GM13977 (cell line): Measurements from ENCODE around the gene XPNPEP3.
A peak's percentile ranks its signal among the peaks of the same experiment; 100 is the strongest.

ENCODE experiments used
- DNase-seq: peaks from one replicate; pipeline ENCODE4 v3.0.0; 2012; ENCODE audit warnings: low spot score
- in situ Hi-C: fragments of 300-500 bp; cut with MboI; formaldehyde crosslinking; loops from one replicate; pipeline ENCODE4 v1.12.0; 2022; ENCODE audit warnings: low sequenced_read_pairs, low pct_unique_long_range_greater_than_20kb, mixed read lengths, inconsistent platforms; ENCODE audit not compliant: unreplicated experiment
- TF ChIP-seq, protein P1 (sequence below): IDR thresholded peaks from 2 replicates; pipeline ENCODE4 v1.5.1; 2012; ENCODE audit warnings: mild to moderate bottlenecking, control low read depth; ENCODE audit not compliant: insufficient read depth; ENCODE audit errors: extremely low read depth, missing control alignments

Gene XPNPEP3

DNA sequence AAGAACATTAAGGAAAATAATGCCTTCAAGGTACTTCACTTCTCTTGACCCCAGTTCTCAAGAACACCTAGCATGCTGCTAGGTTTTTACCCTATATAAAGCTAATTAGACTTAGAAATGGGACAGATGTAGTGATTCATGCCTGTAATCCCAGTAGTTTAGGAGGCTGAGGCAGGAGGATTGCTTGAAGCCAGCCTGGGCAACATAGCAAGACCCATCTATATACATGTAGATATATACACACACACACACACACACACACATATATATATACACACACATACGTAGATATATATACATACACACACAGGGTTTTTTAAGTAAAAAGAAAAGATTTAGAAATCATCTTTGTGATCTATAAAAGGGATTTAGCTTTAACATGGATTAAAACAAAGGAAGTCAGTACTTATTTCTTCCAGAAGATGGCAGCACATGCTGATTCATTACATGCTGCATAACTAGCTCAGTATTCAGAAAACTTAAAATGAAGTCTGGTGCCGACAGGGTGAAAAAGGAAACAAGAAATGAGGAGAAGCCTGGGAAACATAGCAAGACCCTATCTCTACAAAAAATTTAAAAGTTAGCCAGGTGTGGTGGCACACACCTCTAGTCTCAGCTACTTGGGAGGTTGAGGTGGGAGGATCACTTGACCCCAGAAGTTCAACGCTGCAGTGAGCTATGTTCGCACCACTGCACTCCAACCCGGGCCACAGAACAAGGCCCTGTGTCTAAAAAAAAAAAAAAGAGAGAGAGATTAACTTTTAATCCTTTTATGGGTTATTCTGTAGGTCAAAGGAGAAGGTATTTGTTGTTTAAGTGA is 65.7 kb downstream of the XPNPEP3 start:
- DNase-seq = peak; percentile 49
- TF ChIP-seq, protein P1, sequence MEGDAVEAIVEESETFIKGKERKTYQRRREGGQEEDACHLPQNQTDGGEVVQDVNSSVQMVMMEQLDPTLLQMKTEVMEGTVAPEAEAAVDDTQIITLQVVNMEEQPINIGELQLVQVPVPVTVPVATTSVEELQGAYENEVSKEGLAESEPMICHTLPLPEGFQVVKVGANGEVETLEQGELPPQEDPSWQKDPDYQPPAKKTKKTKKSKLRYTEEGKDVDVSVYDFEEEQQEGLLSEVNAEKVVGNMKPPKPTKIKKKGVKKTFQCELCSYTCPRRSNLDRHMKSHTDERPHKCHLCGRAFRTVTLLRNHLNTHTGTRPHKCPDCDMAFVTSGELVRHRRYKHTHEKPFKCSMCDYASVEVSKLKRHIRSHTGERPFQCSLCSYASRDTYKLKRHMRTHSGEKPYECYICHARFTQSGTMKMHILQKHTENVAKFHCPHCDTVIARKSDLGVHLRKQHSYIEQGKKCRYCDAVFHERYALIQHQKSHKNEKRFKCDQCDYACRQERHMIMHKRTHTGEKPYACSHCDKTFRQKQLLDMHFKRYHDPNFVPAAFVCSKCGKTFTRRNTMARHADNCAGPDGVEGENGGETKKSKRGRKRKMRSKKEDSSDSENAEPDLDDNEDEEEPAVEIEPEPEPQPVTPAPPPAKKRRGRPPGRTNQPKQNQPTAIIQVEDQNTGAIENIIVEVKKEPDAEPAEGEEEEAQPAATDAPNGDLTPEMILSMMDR = peak; percentile 67
- in situ Hi-C loops = no loop called here

- in situ Hi-C loops = no loop called here
- no peak for DNase-seq
- TF ChIP-seq, protein P1 = no peak
Measured at GRCh38 chr22:40928657-40929056, 71.7 kb downstream of the XPNPEP3 start.

- in situ Hi-C loops = no loop called here
- DNase-seq = no peak
- TF ChIP-seq, protein P1 = no peak
Measured at GRCh38 chr22:40932396-40932795, 75.4 kb downstream of the XPNPEP3 start.

GRCh38 chr22:40939202-40939601 is 82.3 kb downstream of the XPNPEP3 start:
- in situ Hi-C loops = no loop called here
- TF ChIP-seq, protein P1 = no peak
- DNase-seq = no peak

DNA sequence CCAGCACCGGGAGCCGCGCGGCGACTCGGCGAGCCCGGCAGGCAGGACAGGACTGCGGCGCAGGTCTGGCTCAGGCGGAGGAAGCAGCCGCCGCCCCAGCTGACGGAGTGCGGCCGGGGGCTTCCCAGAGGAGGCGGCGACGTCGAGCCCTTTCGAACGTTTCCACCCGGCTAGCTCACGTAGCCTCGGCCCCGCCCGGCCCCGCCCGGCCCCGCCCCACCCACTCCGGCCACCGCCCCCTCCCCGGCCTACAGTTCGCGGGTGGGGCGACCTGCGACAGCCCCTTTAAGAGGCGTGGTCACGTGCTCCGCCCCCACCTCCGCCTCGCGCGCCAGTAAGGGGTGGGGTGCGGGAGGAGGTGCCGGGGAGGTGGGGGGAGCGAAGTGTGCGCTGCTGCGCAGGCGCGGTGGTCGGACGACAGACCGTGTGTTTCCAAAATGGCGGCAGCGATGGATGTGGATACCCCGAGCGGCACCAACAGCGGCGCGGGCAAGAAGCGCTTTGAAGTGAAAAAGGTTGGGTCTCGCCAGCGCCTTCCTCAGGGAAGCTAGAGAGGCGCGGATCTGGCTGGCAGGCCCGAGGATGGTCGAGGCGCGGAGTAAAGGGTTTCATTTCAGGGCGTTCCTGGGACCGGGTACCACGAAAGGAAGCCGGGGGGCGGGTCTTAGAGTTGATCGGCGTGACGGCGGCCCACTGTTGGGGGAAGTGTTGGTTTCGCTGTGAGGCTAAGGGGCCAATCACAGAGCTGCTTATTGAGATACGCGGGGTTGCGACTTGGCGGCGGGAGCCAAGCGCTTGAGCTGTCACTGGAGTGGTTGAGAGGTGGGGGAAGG is 94.2 kb downstream of the XPNPEP3 start, which contains the start of gene RBX1:
TSS of gene RBX1 (plus strand) at position 417 of the 833 bp plus-strand sequence. CDS start at position 438, 21 bp downstream.
- DNase-seq = peak; percentile 96
- in situ Hi-C loops = loop anchor here (10.0 kb wide), 1 partner anchor 134 kb away; no protein-coding TSS in a partner anchor
- TF ChIP-seq, protein P1 = no peak

GRCh38 chr22:40951795-40952605 is 95.1 kb downstream of the XPNPEP3 start:
- peak; percentile 25 for DNase-seq
- in situ Hi-C loops = loop anchor here (10.0 kb wide), 1 partner anchor 133 kb away; no protein-coding TSS in a partner anchor
- TF ChIP-seq, protein P1 = no peak
